Ecto neural progenitor cell (in vitro differentiated cells): Measurements from ENCODE around the gene RHOB.
A peak's percentile ranks its signal among the peaks of the same experiment; 100 is the strongest.
"Not testable (repeated sequence)": the region's sequence is repeated elsewhere in the genome, so short reads cannot be mapped to it uniquely, and the experiment has no call there.

Experiments
- DNase-seq: peaks from one replicate; pipeline ENCODE4 v3.0.0-alpha.2; 2018; ENCODE audit warnings: low spot score

RHOB gene

DNA sequence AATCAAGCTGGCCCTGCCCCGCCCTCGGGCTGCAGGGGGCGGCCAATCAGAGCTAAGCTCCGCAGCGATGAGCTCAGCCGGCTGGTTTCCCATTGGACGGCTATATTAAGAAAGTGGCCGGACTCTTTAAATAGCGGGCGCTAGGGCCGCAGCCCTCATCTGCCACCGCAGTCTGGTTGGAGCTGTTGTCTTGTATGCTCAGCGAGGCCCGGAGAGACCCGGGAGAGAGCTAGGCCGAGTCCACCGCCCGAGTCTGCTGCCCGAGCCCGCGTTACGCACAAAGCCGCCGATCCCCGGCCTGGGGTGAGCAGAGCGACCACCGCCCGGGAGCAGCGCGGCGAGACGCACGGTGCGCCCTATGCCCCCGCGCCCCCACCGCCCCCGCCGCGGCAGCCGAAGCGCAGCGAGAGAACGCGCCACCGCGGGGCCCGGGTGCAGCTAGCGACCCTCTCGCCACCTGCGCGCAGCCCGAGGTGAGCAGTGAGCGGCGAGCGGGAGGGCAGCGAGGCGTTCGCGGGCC is at the start of gene RHOB:
RHOB (plus strand) TSS at position 158 of the 520 bp plus-strand sequence. CDS start 392 bp downstream, outside the sequence.
- DNase-seq: peak; percentile 98

DNA sequence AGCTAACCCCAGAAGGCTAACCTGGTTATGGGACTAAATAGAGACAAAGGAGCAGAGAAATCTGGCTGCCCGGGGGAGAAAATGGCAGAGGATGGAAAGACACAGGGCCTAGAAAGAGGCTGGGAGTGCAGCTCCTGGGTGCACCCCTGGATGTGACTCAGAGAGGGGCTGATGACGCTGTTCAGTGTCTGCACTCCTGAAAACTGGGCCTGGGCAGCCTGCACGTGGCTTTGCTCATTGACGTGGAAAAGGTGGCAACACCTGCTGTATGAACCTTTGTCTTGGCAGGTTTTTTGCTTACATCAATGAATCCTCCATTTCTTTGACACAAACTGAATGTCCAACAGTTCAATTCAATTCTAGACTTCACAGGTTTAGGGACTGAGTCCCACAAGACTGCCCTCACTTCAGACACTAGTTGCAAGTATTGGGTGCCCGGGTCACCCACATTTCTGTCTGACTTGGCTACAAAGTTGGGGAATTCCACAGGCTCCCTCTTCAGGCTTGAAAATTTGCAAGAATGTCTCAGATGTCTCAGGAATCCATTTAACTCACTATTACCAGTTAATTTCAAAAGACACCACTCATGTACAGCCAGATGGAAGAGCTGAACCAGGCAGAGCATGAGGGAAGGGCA is 48.9 kb upstream of the RHOB start:
- DNase-seq: no peak

DNA sequence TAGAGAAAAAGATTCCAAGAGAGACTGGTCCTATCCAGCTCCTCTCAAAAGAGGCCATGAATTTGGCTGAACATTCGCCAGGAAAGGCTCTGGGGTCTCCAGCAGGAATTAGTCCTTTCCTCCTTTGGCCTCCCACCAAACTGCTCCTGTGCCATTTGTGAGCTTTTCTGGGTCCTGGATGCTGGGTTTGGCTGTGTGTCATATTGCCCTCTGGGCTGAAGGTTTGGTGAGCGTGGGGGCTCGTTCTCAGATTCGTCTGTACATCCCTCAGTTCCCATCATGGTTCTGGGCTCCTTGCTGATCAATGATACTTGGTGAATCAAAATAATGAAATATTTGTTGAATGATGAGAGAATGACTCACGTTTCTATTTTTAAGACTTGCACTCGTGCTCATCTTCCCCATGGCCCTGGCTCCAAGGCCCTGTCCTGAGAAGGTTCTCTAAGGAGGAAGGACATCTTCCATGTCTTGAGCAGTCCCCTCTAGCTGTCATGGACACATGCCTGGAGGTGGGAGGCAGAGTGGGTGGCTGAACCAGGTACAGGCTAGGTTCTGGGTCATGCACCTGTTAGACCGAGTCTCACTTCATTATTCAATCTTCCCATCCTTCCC is 47.8 kb upstream of the RHOB start:
- no peak for DNase-seq

DNA sequence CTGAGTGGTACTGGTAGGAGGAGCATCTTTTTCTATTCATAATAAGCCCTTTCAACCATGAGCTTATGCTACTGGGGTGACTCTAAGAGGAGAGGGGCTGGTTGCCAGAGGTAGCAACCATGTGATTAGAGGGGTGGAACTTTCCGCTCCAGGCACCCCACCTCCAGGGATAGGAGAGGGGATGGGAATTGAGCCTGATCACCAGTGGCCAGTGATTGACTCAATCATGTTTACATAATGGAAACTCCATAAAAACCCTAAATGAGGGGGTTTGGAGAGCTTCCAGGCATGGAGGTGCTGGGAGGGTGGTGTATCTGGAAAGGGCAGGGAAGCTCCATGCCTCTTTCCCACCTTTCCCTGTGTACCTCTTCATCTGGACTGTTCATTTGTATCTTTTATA is 46.6 kb upstream of the RHOB start:
- no peak for DNase-seq

DNA sequence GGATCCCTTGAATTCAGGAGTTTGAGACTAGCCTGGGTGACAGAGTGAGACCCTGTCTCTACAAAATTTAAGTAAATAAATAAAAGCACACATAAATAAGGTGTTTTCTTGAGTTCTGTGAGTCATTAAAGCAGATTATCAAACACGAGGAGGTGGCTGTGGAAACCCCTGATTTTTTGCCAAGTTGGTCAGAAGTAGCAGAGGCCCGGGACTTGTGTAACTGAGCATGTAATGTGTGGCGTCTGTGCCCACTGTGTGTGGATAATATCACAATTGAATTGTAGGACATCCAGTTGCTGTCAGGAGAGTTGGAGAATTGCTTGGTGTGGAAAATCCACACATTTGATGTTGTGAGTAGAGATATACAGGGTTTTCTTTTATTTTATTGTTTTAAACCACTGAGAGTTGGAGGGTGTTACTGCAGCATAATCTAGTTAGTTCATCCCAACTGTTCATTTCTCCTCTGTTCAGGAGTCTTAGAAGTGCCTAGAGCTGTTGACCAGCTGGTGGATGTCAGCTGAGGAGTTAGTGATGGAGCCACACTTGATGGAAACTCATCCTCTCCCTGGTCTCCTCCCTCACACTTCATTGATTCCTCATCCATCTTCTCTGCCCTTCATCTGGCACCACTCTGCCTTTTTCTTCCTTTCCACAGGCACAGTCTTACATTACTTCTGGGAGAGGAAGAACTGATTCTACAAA is 45.9 kb upstream of the RHOB start:
- no peak for DNase-seq

DNA sequence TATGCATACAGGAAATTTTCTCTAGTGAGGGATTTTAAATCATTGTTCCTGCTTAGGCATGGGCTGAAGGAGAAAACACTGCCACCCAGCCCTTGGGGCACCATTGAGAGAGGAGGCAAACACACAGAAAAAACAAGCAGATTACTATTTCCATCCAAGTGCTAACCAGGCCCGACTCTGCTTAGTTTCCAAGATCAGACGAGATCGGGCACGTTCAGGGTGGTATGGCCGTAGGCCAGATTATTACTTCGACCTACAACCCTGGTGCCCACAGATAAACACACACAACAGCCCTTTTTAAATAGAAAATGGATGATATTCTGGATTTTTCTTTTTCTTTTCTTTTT is 45.4 kb upstream of the RHOB start:
- DNase-seq: no peak

DNA sequence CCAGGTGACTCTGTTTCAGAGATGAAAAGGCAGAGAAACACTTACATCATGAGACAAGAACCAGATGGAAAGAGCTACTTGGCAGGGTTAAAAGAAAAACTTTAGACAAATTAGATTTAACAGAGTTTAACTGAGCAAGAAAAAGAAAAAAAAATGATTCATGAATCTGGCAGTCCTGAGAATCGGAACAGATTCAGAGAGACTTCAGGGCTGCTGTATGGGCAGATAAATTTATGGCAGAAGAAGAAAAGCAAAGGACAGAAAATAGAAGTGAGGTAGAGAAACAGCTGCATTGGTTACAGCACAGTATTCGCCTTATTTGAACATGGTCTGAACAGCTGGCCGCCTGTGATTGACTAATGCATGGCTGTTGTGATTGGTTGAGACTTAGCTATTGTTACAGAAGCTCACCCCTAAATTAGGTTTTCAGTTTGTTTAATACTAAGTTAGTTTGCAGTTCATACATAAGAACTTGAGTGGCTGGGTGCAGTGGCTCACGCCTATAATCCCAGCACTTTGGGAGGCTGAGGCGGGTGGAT is 43.0 kb upstream of the RHOB start:
- peak; percentile 12 for DNase-seq

DNA sequence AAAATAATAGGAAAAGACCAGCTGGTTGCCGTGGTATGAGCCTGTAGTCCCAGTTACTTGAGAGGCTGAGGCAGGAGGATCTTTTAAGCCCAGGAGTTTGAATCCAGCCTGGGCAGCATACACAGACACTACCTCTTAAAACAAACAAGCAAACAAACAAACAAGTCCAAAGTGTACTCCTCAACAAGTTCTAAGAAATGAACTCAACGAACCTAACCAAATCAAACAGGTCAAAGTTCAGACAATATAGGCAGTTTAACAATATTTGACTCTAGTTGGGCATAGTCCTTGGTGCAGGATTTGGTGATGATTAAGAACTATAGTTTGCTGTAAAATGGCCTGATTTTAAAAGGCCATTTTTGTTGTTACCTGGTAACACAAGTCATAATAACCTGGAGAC is 41.9 kb upstream of the RHOB start:
- no peak for DNase-seq

DNA sequence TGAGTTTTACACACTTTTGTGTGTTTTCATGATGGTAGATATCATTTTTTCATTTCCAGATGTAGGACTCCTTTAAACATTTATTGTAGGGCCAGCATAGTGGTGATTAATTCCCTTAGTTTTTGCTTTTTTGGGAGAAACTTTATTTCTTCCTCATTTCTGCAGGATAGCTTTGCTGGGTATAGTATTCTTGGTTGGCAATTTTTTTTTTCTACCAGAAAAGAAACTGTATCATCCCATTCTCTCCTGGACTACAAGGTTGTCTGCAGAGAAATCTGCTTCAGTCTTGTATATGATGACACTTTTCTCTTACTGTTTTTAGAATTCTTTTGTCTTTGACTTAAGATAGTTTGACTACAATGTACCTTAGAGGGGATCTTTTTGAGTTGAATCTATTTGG is 37.8 kb upstream of the RHOB start:
- no peak for DNase-seq

DNA sequence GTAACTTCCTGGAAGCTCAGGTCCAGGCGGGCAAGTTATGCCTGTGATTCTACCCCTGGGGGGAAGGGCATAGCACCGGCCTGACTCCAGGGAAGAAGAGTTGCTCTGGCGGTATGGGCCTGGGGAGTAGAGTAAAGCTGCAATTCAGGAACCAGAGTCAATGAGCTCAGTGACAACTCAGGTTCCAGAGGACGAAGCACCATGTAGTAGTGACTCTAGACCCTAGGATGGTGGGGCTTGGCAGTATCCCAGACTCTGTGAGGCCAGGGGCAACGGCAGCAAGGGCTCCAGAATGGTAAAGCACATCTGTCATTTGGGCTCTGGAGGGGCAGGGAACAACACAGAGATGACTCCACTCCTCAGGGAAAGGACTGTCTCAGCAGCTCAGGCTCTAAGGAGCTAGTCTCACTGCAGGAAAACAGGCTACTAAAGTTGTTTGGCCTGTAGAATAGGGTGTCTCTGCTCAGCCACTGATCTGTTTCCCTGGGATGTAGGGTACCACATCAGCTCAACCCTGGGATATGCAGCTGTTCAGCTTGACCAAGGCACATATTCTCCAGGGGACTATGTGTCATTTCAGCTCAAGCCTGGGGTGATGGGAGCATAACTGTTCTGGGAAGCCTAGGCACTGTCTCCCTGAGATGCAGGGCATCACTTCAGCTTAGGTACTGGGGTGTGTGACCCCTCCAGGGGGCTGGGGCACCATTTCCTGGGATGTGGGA is 36.2 kb upstream of the RHOB start:
- no peak for DNase-seq

DNA sequence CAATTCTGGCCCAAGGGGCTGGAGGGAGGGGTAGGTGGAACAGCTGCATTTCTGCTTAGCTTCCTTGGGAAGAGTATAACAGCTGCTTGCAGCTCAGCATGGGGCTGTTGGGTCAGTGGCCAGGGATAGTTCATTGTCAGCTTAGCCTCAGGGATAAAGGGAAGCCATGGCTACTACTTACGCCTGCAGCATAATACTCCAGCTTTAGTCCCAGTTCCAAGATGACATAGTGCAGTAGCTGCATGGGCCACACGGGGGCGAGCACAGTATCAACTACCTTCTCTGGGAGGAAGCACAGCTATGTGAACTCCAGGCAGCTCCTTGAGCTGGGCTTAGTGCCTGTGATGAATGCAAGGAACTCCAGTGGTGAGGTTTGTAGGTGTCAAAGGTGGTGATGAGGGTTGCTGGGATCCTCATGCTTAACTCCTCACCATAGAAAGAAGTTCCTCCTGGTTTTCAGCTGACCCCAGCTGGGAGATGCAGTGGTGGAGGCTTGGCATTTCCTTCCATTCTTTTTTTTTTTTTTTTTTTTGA is 35.4 kb upstream of the RHOB start:
- DNase-seq: peak; percentile 81

DNA sequence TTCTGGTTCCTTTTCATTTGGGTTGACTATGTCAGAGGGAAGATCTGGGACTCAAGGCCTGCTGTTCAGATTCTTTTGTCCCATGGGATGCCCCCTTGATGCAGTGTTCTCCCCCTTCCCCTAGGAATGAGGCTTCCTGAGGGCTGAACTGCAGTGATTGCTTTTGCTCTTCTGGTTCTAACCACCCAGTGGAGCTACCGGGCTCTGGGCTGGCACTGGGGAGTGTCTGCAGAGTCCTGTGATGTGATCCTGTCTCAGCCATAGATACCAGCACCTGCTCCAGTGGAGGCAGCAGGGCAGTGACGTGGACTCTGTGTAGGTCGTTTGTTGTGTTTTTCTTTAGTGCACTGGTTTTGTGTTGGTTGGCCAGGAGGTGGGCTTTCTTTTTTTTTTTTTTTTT is 32.1 kb upstream of the RHOB start:
- DNase-seq: no peak

DNA sequence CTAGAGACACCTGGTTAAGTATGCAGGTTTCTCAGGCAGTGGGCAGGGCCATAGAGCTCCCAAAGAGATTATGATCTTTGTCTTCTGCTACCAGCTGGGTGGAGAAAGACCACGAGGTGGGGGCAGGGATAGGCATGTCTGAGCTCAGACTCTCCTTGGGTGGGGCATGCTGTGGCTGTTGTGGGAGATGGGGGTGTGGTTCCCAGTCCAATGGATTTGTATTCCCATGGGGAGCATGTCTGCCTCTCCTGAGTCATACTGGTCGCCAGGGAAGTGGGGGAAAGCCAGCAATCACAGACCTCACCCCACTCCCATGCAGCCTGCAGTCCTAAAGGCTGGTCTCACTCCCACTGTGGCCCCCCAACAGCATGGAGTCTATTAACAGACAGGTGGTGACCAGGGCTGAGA is 31.4 kb upstream of the RHOB start:
- DNase-seq: no peak

DNA sequence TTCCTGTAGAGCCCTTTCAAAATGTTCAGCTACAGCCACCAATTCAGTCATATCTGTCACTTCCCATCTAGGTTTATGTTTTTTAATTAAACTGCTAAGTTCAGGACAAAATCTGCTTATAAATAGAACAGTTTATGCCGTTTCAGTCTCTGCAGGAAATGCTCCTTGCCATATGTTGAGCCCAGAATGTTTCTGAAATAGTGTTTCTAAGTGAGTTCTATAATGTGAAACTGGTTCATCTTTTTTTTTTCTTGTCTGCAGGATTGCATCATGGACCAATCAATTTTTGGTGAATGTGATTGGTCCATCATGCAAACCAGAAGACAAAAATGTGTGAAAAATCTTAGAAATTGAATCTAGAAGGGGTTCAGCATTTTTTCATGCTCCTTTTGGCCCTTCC is 30.2 kb upstream of the RHOB start:
- DNase-seq: no peak

DNA sequence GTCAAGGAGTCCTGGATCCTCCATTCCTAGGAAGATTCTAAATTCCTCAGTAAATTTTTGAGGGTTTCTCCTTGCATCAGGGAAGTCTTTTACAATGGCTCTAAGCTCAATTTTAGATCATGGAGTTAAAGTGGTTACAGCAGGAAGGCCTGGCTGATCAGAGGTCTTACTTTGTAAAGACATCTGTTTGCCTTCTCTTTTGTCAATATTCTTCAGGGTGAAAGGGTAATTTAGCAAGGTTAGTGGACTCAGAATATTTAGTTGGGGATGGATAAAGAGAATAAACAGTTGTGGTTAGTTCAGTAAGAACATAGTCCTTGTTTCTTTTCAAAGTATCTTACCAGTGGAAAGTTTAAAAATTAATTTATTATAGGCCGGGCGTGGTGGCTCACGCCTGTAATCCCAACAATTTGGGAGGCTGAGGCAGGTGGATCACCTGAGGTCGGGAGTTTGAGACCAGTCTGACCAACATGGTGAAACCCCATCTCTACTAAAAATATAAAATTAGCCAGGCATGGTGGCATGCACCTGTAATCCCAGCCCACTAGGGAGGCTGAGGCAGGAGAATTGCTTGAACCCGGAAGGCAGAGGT is 29.5 kb upstream of the RHOB start:
- not testable (repeated sequence) for DNase-seq

DNA sequence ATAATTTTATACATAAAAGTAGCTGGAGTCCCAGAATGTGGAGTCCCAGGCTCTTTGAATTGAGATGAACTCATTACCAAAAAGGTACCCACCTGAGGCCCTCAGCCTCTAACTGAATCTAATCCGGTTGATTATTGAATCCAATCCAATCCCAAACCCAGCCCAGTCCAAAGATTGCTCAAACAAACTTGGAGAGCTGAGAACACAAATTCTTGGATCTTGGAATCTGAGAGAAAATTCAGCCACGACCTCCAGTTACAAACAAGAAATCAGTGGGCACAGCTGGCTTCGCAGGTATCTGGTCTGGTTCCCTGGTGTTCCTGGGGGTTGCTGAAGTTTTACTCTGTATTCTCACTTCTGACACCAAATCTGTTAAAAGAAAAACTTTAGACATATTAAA is 28.4 kb upstream of the RHOB start:
- DNase-seq: no peak

DNA sequence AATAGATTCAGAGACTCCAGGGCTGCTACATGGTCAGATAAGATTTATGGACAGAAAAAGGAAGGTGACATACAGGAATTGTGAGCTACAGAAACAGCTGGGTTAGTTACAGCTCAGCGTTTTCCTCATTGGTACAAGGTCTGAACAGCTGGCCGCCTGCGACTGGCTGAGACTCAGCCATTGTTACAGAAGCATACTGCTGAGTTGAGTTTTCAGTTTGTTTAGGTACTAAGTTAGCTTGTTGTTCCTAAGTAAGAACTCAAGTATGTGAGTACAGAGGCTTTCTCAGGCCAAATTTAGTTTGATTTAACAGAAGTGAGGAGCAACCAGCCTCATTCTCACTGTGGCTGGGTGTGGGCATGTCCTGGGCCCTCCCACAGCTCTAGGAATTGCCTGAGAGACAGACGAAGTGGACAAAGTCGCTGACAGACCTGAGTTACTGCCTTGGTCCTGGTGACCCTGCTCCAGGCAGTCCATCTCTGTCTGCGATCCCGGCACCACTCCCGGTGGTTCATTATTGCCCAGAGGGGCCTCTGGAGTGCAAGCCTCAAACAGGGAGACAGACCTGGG is 27.8 kb upstream of the RHOB start:
- DNase-seq: peak; percentile 50

DNA sequence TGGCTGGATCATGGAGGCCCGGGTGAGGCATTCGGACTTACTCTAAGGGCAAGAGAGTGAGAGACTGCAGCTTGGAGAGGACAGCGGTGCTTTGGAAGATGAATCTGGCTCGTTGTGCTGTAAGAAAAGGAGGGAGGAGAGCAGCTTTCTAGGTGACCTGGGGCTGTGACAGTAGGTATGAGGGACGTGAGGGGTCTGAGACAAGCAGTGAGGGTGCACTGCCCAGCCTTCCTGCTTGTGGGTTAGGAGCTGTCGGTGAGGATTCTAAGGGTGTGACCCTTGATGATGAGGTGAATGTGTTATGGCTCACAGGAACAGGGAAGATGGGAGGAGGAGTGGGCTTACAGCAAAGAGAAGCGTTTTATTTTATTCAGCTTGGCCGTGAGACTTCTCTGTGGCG is 27.1 kb upstream of the RHOB start:
- DNase-seq: peak; percentile 34

DNA sequence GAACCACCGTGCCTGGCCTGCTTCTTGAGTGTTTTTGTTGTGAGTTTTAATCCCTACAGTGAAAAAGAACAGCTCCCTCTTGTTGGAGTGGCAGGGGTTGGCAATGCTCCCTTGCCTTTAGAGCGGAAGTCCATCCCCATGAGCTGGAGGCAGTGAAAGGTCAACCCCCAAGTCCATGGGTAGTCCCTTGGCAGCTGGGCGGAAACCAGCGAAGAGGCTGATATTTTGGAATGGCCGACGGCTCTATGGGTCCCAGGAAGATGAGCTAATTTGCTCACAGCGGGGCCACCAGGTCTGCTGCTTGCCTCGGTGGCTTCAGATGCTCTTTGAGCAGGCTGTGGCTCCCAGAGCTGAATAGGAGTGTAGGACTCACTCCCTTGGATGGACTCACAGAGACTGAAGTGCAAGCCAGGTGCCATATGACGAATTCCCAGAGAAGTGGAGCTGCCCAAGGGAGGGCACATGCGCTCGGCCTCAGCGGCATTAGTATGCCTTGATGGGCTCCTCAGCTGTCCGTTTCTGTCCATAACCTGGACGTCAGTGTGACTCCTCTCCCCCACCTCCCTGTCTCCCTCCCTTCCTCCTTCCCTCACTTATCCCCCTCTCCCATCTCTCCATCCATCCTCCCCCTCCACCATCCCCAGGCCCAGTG is 25.4 kb upstream of the RHOB start:
- no peak for DNase-seq

DNA sequence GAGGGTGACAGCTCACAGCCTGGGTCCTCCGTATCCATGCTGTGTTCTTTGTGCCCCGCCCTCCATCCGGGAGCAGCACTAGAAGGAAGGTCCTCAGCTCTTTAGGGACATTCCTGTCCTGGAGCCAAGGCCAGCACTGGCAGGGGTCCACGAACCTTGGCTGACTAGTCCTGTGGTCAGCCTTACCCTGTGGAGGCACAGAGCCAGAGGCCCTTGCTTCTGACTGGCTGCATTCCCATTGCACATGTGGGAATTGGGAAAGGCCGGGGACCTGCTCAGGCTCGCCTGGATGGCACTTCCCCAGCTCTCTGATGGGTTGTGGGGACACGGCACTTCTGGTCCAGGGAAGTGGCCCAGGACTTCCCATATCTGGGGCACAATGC is 24.9 kb upstream of the RHOB start:
- no peak for DNase-seq
